AG10803 (cell line): Measurements from ENCODE around the gene BCKDHA.
"Not testable (repeated sequence)": the region's sequence is repeated elsewhere in the genome, so short reads cannot be mapped to it uniquely, and the experiment has no call there.

Experiments used
- DNase-seq: peaks from one replicate; pipeline ENCODE4 v3.0.0; 2010; ENCODE audit warnings: low read depth
- H3K4me3 ChIP-seq: 2 replicates; pipeline ENCODE4 v1.5.1; 2011; ENCODE audit warnings: mild to moderate bottlenecking, low read length, control low read depth
- CTCF ChIP-seq: conservative IDR thresholded peaks from 2 replicates; pipeline ENCODE4 v1.5.1; 2011; ENCODE audit warnings: mild to moderate bottlenecking, low read length, control low read depth, inconsistent platforms

BCKDHA gene

GRCh38 chr19:41367848-41368301 is 29.7 kb upstream of the BCKDHA start:
- DNase-seq: peak; percentile 95
- no peak for TF ChIP-seq CTCF
- H3K4me3 ChIP-seq: no peak overlapping the region

- DNase-seq: no peak
- no peak for TF ChIP-seq CTCF
- H3K4me3 ChIP-seq: no peak overlapping the region
Measured at GRCh38 chr19:41369769-41370168, 27.8 kb upstream of the BCKDHA start.

- not testable (repeated sequence) for DNase-seq, H3K4me3 ChIP-seq
Measured at GRCh38 chr19:41371119-41371518, 26.5 kb upstream of the BCKDHA start.

GRCh38 chr19:41371541-41371940 is 26.1 kb upstream of the BCKDHA start:
- no peak for DNase-seq
- TF ChIP-seq CTCF: no peak
- no peak overlapping the region for H3K4me3 ChIP-seq

- TF ChIP-seq CTCF: no peak
- no peak overlapping the region for H3K4me3 ChIP-seq
Measured at GRCh38 chr19:41372501-41372900, 25.1 kb upstream of the BCKDHA start.

GRCh38 chr19:41373993-41374392 is 23.6 kb upstream of the BCKDHA start:
- H3K4me3 ChIP-seq: no peak overlapping the region
- peak; percentile 91 for DNase-seq
- no peak for TF ChIP-seq CTCF

More at GRCh38 chr19:41372501-41372900, 25.1 kb upstream of the BCKDHA start:
- no peak for DNase-seq

GRCh38 chr19:41376241-41376997 is 21.2 kb upstream of the BCKDHA start, which contains the start of gene TMEM91:
TMEM91 (plus strand) TSS chr19:41376533; CDS start chr19:41378310, 1,777 bp downstream.
- peak within 1 kb of the TSS; percentile 60 for H3K4me3 ChIP-seq
- DNase-seq: no peak
- TF ChIP-seq CTCF: no peak
